SJSA1 (cell line): Measurements from ENCODE around the gene SLC22A31. TPM values are rescaled to one million over a fixed set of nuclear protein-coding genes. Genes with fewer than 3 reads are reported as not detected.

Source experiments
- total RNA-seq: library from RNA; depleted of rRNA; stranded (reverse); fragments of >200 nt; shearing (Covaris generic); gene quantifications from 2 replicates; pipeline ENCODE4 v1.2.3, GENCODE V29; 2014; rRNA removed

The SLC22A31 gene
- total RNA-seq, 1 experiment from 2014 or later, result not detected

Other genes starting within 250 kb of the SLC22A31 start
- not detected in 2 replicates for gene CBFA2T3, start 223.3 kb downstream of the SLC22A31 start, total RNA-seq
- gene ACSF3, start 106.7 kb downstream of the SLC22A31 start, total RNA-seq, result 18.8 and 31.7 TPM in 2 replicates
- gene CDH15, start 28.8 kb downstream of the SLC22A31 start, total RNA-seq, result 0.05 TPM in 1 of 2 replicates, not detected in the other
- 3.2 and 13.1 TPM in 2 replicates for gene ZNF778, start 17.2 kb upstream of the SLC22A31 start, total RNA-seq